ENCODE measurements around the gene VGF.

DNA sequence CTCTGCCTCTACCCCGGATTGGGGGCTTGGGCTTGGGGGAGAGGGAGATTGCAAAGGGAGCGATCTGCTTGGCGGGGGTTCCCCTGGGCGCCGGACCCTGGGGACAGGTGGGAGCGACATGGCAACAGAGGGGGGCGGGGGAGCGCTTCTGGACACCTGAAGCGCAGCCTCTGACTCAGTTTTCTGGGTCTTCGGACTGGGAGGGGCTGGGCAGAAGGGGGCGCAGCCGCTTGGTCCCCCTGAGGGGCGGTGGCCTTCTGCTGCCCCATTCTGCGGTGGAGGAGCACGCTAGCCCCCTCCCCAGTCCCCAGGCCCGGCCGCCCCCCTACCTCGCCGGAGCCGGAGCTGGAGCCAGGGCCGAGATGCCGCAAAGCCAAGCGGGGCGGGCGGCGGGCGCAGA is 14.3 kb upstream of the VGF start:
- TF ChIP-seq, protein P1, sequence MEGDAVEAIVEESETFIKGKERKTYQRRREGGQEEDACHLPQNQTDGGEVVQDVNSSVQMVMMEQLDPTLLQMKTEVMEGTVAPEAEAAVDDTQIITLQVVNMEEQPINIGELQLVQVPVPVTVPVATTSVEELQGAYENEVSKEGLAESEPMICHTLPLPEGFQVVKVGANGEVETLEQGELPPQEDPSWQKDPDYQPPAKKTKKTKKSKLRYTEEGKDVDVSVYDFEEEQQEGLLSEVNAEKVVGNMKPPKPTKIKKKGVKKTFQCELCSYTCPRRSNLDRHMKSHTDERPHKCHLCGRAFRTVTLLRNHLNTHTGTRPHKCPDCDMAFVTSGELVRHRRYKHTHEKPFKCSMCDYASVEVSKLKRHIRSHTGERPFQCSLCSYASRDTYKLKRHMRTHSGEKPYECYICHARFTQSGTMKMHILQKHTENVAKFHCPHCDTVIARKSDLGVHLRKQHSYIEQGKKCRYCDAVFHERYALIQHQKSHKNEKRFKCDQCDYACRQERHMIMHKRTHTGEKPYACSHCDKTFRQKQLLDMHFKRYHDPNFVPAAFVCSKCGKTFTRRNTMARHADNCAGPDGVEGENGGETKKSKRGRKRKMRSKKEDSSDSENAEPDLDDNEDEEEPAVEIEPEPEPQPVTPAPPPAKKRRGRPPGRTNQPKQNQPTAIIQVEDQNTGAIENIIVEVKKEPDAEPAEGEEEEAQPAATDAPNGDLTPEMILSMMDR (IDR thresholded peaks at IDR 0.05) = no peak
- no peak for TF ChIP-seq POLR2A (IDR thresholded peaks at IDR 0.05)
